ENCODE results near the gene BRIP1. TPM values are rescaled to one million over a fixed set of nuclear protein-coding genes. Genes with fewer than 3 reads are reported as not detected.

BRIP1 gene
- total RNA-seq, 4 donors from 2014 or later, result 0.80 to 2.4 (median 0.93) TPM

Other genes with a start within 250 kb of the BRIP1 start
- 10 to 100 TPM in 1 of 4 donors, 1 to 10 TPM in 3; 6.8 to 11.4 (median 9.2) TPM for gene INTS2, start 64.5 kb upstream of the BRIP1 start, total RNA-seq
- gene MED13, start 201.8 kb upstream of the BRIP1 start, total RNA-seq, result 10 to 100 TPM; 54.2 to 83.6 (median 61.8) TPM

Measured in lower leg skin (tissue), 4 donors.